ENCODE data around the gene SRSF8.

DNA sequence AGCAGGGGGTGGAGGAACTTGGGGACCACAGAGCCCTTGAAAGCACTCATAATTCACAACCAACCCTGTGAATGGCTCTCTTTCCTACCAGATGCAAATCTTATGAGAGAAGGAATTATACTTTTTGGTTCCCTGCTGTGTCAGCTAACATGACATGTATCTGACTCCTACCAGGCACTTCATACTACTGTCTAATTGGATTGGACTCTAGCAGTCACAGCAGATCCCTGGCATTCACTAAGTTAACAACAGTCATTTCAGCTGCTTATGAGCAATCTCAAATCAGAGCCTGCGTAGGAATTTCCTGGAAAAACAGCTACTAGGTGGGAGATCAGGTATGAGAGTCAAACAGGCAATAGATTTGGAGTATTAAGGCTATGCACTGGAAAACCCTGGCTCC lies 11.8 kb downstream of the SRSF8 start:
- TF ChIP-seq, protein P1, sequence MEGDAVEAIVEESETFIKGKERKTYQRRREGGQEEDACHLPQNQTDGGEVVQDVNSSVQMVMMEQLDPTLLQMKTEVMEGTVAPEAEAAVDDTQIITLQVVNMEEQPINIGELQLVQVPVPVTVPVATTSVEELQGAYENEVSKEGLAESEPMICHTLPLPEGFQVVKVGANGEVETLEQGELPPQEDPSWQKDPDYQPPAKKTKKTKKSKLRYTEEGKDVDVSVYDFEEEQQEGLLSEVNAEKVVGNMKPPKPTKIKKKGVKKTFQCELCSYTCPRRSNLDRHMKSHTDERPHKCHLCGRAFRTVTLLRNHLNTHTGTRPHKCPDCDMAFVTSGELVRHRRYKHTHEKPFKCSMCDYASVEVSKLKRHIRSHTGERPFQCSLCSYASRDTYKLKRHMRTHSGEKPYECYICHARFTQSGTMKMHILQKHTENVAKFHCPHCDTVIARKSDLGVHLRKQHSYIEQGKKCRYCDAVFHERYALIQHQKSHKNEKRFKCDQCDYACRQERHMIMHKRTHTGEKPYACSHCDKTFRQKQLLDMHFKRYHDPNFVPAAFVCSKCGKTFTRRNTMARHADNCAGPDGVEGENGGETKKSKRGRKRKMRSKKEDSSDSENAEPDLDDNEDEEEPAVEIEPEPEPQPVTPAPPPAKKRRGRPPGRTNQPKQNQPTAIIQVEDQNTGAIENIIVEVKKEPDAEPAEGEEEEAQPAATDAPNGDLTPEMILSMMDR (IDR thresholded peaks at IDR 0.05), result no peak
- TF ChIP-seq ZFX (IDR thresholded peaks at IDR 0.05; ENCODE audit: borderline replicate concordance), result no peak
